ENCODE data around the gene CCT3. TPM values are rescaled to one million over a fixed set of nuclear protein-coding genes. Genes with fewer than 3 reads are reported as not detected.
A peak's percentile ranks its signal among the peaks of the same experiment; 100 is the strongest.

CCT3 gene
- total RNA-seq, 2 experiments from 2014 or later: 379 to 388 TPM

DNA sequence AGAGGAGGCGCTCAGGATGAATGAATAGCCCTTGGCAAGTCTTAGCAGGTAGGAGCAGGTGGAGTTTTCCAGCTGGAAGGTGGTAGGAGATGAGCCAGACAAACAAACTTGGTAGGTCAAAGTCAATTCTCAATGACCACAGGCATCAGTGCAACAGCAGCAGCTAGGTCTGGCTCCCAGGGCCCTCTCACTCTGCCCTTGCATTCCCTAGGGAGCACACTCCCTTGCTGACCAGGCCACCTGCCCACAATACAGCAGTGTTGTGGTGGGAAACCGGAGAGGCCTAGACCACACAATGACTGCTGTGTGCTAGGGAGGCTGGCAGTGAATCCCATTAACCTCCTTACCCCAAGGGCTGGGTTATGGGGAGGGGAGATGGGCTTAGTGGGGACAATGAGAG lies 77.2 kb downstream of the CCT3 start:
- peaks cover 68% of the 10 kb centered on the region for H3K36me3 Mint-ChIP-seq (ENCODE audit: low read depth)
- TF ChIP-seq CTCF (IDR thresholded peaks at IDR 0.05): no peak
- CTCF ChIA-PET: interaction anchor here (1.2 kb wide), 1 partner anchor 20 kb away, joined by 3 read pairs; no protein-coding TSS in a partner anchor

DNA sequence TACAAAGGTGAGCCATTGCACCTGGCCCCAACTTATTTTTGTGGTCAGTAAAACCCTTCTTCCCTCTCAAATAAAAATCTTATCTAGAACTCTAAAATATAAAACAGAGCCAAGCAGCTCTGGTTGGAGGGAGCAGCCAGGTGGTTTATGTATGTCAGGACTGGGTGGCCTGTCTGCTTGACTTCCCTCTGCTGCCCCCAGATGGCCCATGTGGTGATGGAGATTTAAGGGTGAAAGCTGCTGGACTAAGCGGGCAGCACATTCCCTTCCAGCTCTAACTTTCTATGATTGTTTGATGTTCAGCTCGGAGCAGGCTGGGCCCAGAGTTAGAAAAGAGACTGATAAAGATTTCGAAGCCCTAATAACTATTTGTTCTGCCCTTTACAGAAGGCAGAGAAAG lies 78.3 kb downstream of the CCT3 start:
- Mint-ChIP-seq H3K27ac (peak overlapping the region; percentile 67), H3K36me3 (ENCODE audit: low read depth) (peaks cover 60% of the 10 kb centered on the region), H3K4me3 (no peak overlapping the region), H3K27me3 (no peaks in the 10 kb centered on the region), H3K9me3 (no peaks in the 10 kb centered on the region), H3K4me1 (ENCODE audit: low read depth) (peaks cover 5% of the 10 kb centered on the region)
- no peak for TF ChIP-seq CTCF (IDR thresholded peaks at IDR 0.05)
- intact Hi-C loops (cut with micrococcal nuclease): no loop called here
- DNase-seq (peak; percentile 31), ATAC-seq (no peak)
- ChIA-PET POLR2A (interaction anchor here (0.6 to 1.5 kb wide), 5 partner anchors 9 to 48 kb away, joined by 3 to 4 read pairs (median 3); partner anchors contain the start of gene SMG5), CTCF (interaction anchor here (0.6 to 1.7 kb wide), 7 partner anchors 12 to 113 kb away, joined by 3 to 5 read pairs (median 4); no protein-coding TSS in a partner anchor)

More for the DNA sequence above, 77.2 kb downstream of the CCT3 start:
- Mint-ChIP-seq H3K4me1 (ENCODE audit: low read depth) (peaks cover 5% of the 10 kb centered on the region), H3K9me3 (no peaks in the 10 kb centered on the region), H3K4me3 (no peak overlapping the region), H3K27ac (no peak overlapping the region), H3K27me3 (no peaks in the 10 kb centered on the region)
- intact Hi-C loops (cut with micrococcal nuclease): no loop called here
- ATAC-seq (no peak), DNase-seq (no peak)
- POLR2A ChIA-PET: interaction anchor here (0.6 to 1.7 kb wide), 2 partner anchors 8 to 22 kb away, joined by 3 to 6 read pairs; partner anchors contain the start of gene SMG5

Other genes starting within 250 kb of the CCT3 start
- gene LMNA, start 223.6 kb downstream of the CCT3 start, total RNA-seq: 10 to 100 TPM; 51.8 to 56.6 TPM
- 10 to 100 TPM; 23.8 to 24.7 TPM for gene SEMA4A, start 184.7 kb downstream of the CCT3 start, total RNA-seq
- gene SLC25A44, start 144.2 kb downstream of the CCT3 start, total RNA-seq: 10 to 100 TPM; 41.9 to 43.0 TPM
- gene PMF1, start 125.3 kb downstream of the CCT3 start, total RNA-seq: 10 to 100 TPM; 89.4 to 93.7 TPM
- 1 to 10 TPM; 2.2 to 2.5 TPM for gene BGLAP, start 96.1 kb downstream of the CCT3 start, total RNA-seq
- 1 to 10 TPM; 4.7 to 5.0 TPM for gene PAQR6, start 90.2 kb downstream of the CCT3 start, total RNA-seq
- gene SMG5, start 55.5 kb downstream of the CCT3 start, total RNA-seq: 10 to 100 TPM; 70.3 to 70.7 TPM
- gene TMEM79, start 54.0 kb downstream of the CCT3 start, total RNA-seq: 1 to 10 TPM; 8.0 to 8.2 TPM
- 10 to 100 TPM in 1 of 2 experiments, 1 to 10 TPM in 1; 9.3 to 11.3 TPM for gene GLMP, start 42.6 kb downstream of the CCT3 start, total RNA-seq
- gene VHLL, start 39.0 kb downstream of the CCT3 start, total RNA-seq: under 1 TPM in 1 of 2 experiments, not detected in 1; 0.43 TPM
- under 1 TPM in 1 of 2 experiments, not detected in 1; 0.72 TPM for gene TSACC, start 234 bp upstream of the CCT3 start, total RNA-seq
- gene RHBG, start 30.9 kb upstream of the CCT3 start, total RNA-seq: not detected
- 10 to 100 TPM; 35.3 to 35.8 TPM for gene MEF2D, start 162.5 kb upstream of the CCT3 start, total RNA-seq
- gene IQGAP3, start 234.3 kb upstream of the CCT3 start, total RNA-seq: 10 to 100 TPM; 14.4 to 14.9 TPM
- gene TTC24, start 241.4 kb upstream of the CCT3 start, total RNA-seq: 10 to 100 TPM; 19.8 to 20.2 TPM